Neural progenitor cell (in vitro differentiated cells): Measurements from ENCODE around the gene HDDC3. TPM values are rescaled to one million over a fixed set of nuclear protein-coding genes. Genes with fewer than 3 reads are reported as not detected.

ENCODE experiments used
- DNase-seq: peaks from one replicate; pipeline ENCODE4 v3.0.0-alpha.2; 2016; ENCODE audit warnings: low spot score
- H2AFZ ChIP-seq: fragments of 200-600 bp; sonication (generic); replicated peaks from 2 replicates; pipeline ENCODE4 v1.6.1; 2016; ENCODE audit warnings: antibody characterized with exemption
- H3F3A ChIP-seq: fragments of 200-600 bp; sonication (generic); 2 replicates; pipeline ENCODE4 v1.6.1; 2016; ENCODE audit warnings: antibody characterized with exemption, low read depth
- H3K27ac ChIP-seq: fragments of 200-600 bp; sonication (generic); 2 replicates; pipeline ENCODE4 v1.5.1; 2016; ENCODE audit warnings: mild to moderate bottlenecking
- H3K27me3 ChIP-seq: fragments of 200-600 bp; sonication (generic); 2 replicates; pipeline ENCODE4 v1.6.1; 2016; ENCODE audit warnings: mild to moderate bottlenecking, moderate library complexity
- H3K36me3 ChIP-seq: fragments of 200-600 bp; sonication (generic); 2 replicates; pipeline ENCODE4 v1.5.1; 2016
- H3K4me1 ChIP-seq: fragments of 200-600 bp; sonication (generic); 2 replicates; pipeline ENCODE4 v1.6.1; 2016; ENCODE audit warnings: mixed run types
- H3K4me2 ChIP-seq: fragments of 200-600 bp; sonication (generic); 2 replicates; pipeline ENCODE4 v1.6.1; 2016
- H3K4me3 ChIP-seq: fragments of 200-600 bp; sonication (generic); 2 replicates; pipeline ENCODE4 v1.5.1; 2016
- H3K79me2 ChIP-seq: fragments of 200-600 bp; sonication (generic); 2 replicates; pipeline ENCODE4 v1.6.1; 2016; ENCODE audit warnings: low read depth
- H3K9ac ChIP-seq: fragments of 200-600 bp; sonication (generic); 2 replicates; pipeline ENCODE4 v1.6.1; 2016
- H3K9me3 ChIP-seq: fragments of 200-600 bp; sonication (generic); 2 replicates; pipeline ENCODE4 v1.5.1; 2016; ENCODE audit warnings: low read depth
- H4K20me1 ChIP-seq: fragments of 200-600 bp; sonication (generic); 2 replicates; pipeline ENCODE4 v1.6.1; 2016; ENCODE audit warnings: low read depth
- H3K27ac Mint-ChIP-seq: 3 replicates; pipeline ENCODE4 v1.8.0; 2021; ENCODE audit warnings: mixed read lengths
- H3K27me3 Mint-ChIP-seq: 2 replicates; pipeline ENCODE4 v1.8.0; 2022; ENCODE audit warnings: low read depth, mild to moderate bottlenecking, inconsistent platforms, moderate library complexity, mixed read lengths; ENCODE audit not compliant: insufficient read depth
- H3K36me3 Mint-ChIP-seq: 3 replicates; pipeline ENCODE4 v1.8.0; 2021; ENCODE audit warnings: mixed read lengths
- H3K4me1 Mint-ChIP-seq: 3 replicates; pipeline ENCODE4 v1.8.0; 2021; ENCODE audit warnings: mixed read lengths
- H3K4me3 Mint-ChIP-seq: 3 replicates; pipeline ENCODE4 v1.8.0; 2021; ENCODE audit warnings: mild to moderate bottlenecking, moderate library complexity, mixed read lengths
- H3K9me3 Mint-ChIP-seq: 3 replicates; pipeline ENCODE4 v1.8.0; 2020; ENCODE audit warnings: mixed read lengths
- CTCF ChIP-seq: fragments of 200-600 bp; sonication (generic); IDR thresholded peaks from 2 replicates; pipeline ENCODE4 v1.5.1; 2017; ENCODE audit warnings: antibody characterized with exemption, mild to moderate bottlenecking
- EZH2 ChIP-seq: fragments of 200-600 bp; sonication (generic); IDR thresholded peaks from 2 replicates; pipeline ENCODE4 v1.6.1; 2017; ENCODE audit warnings: antibody characterized with exemption, mild to moderate bottlenecking, moderate library complexity
- EZH2phosphoT487 ChIP-seq: fragments of 200-600 bp; sonication (generic); IDR thresholded peaks from 2 replicates; pipeline ENCODE4 v1.6.1; 2017; ENCODE audit warnings: antibody characterized with exemption
- total RNA-seq: library from RNA; depleted of rRNA; stranded (reverse); fragments of >200 nt; gene quantifications from 2 replicates; pipeline ENCODE4 v1.2.3, GENCODE V29; 2015; ENCODE audit warnings: low replicate concordance

HDDC3 gene
- total RNA-seq, 1 donor from 2014 or later = 20.4 TPM

- no peak overlapping the region for H3K4me3 ChIP-seq
- Mint-ChIP-seq H3K27ac (no peak overlapping the region), H3K4me1 (no peaks in the 10 kb centered on the region), H3K27me3 (peaks cover 2% of the 10 kb centered on the region), H3K4me3 (no peak overlapping the region), H3K9me3 (no peaks in the 10 kb centered on the region), H3K36me3 (peaks cover 23% of the 10 kb centered on the region)
- no peak for DNase-seq
- H2AFZ ChIP-seq = no peak overlapping the region
- H3K36me3 ChIP-seq = no peaks in the 10 kb centered on the region
- no peaks in the 10 kb centered on the region for H3K79me2 ChIP-seq
- no peaks in the 10 kb centered on the region for H3K9me3 ChIP-seq
- peaks cover 12% of the 10 kb centered on the region for H3F3A ChIP-seq
- peaks cover 22% of the 10 kb centered on the region for H3K27me3 ChIP-seq
- TF ChIP-seq EZH2 = no peak
- TF ChIP-seq EZH2phosphoT487 = no peak
- no peak for TF ChIP-seq CTCF
- H3K27ac ChIP-seq = no peak overlapping the region
- H4K20me1 ChIP-seq = peaks cover 4% of the 10 kb centered on the region
- no peak overlapping the region for H3K9ac ChIP-seq
- no peak overlapping the region for H3K4me2 ChIP-seq
- peaks cover 9% of the 10 kb centered on the region for H3K4me1 ChIP-seq
These were observed 24.4 kb downstream of the HDDC3 start for GRCh38 chr15:90907838-90908507.

GRCh38 chr15:90907051-90907660 is 25.2 kb downstream of the HDDC3 start:
- H3K36me3 ChIP-seq = no peaks in the 10 kb centered on the region
- Mint-ChIP-seq H3K4me3 (no peak overlapping the region), H3K27ac (no peak overlapping the region), H3K9me3 (no peaks in the 10 kb centered on the region), H3K4me1 (peaks cover under 1% of the 10 kb centered on the region), H3K36me3 (peaks cover 20% of the 10 kb centered on the region), H3K27me3 (peaks cover 2% of the 10 kb centered on the region)
- H3K9me3 ChIP-seq = no peaks in the 10 kb centered on the region
- H3K4me3 ChIP-seq = no peak overlapping the region
- H2AFZ ChIP-seq = no peak overlapping the region
- no peaks in the 10 kb centered on the region for H3K79me2 ChIP-seq
- no peak overlapping the region for H3K27ac ChIP-seq
- H3K4me1 ChIP-seq = peaks cover 9% of the 10 kb centered on the region
- no peak for DNase-seq
- TF ChIP-seq EZH2 = no peak
- TF ChIP-seq CTCF = no peak
- no peak for TF ChIP-seq EZH2phosphoT487
- H4K20me1 ChIP-seq = peaks cover 4% of the 10 kb centered on the region
- H3K27me3 ChIP-seq = peaks cover 23% of the 10 kb centered on the region
- H3F3A ChIP-seq = peaks cover 16% of the 10 kb centered on the region
- H3K4me2 ChIP-seq = no peak overlapping the region
- H3K9ac ChIP-seq = no peak overlapping the region

- Histone ChIP-seq H3K4me3 (no peak overlapping the region), H3K9ac (no peak overlapping the region), H3K27me3 (peaks cover 30% of the 10 kb centered on the region), H3F3A (peaks cover 25% of the 10 kb centered on the region), H3K36me3 (no peaks in the 10 kb centered on the region), H3K4me1 (peaks cover 16% of the 10 kb centered on the region), H3K9me3 (no peaks in the 10 kb centered on the region), H3K4me2 (no peak overlapping the region), H3K27ac (no peak overlapping the region), H2AFZ (no peak overlapping the region), H3K79me2 (no peaks in the 10 kb centered on the region), H4K20me1 (peaks cover 4% of the 10 kb centered on the region)
- no peak for TF ChIP-seq CTCF
- TF ChIP-seq EZH2 = no peak
- no peak for TF ChIP-seq EZH2phosphoT487
- Mint-ChIP-seq H3K27ac (no peak overlapping the region), H3K4me3 (no peak overlapping the region), H3K36me3 (peaks cover 17% of the 10 kb centered on the region), H3K4me1 (peaks cover 9% of the 10 kb centered on the region), H3K27me3 (peaks cover 2% of the 10 kb centered on the region), H3K9me3 (no peaks in the 10 kb centered on the region)
- DNase-seq = no peak
These were observed 26.0 kb downstream of the HDDC3 start for GRCh38 chr15:90906181-90906849.
